ENCODE results near the gene GTPBP1.

GTPBP1 gene

GRCh38 chr22:38727123-38727522 is 21.4 kb downstream of the GTPBP1 start:
- no peak for DNase-seq (ENCODE audit: low spot score)

- DNase-seq (ENCODE audit: low spot score) = no peak
These were observed 22.0 kb downstream of the GTPBP1 start for GRCh38 chr22:38727530-38728451.

DNA sequence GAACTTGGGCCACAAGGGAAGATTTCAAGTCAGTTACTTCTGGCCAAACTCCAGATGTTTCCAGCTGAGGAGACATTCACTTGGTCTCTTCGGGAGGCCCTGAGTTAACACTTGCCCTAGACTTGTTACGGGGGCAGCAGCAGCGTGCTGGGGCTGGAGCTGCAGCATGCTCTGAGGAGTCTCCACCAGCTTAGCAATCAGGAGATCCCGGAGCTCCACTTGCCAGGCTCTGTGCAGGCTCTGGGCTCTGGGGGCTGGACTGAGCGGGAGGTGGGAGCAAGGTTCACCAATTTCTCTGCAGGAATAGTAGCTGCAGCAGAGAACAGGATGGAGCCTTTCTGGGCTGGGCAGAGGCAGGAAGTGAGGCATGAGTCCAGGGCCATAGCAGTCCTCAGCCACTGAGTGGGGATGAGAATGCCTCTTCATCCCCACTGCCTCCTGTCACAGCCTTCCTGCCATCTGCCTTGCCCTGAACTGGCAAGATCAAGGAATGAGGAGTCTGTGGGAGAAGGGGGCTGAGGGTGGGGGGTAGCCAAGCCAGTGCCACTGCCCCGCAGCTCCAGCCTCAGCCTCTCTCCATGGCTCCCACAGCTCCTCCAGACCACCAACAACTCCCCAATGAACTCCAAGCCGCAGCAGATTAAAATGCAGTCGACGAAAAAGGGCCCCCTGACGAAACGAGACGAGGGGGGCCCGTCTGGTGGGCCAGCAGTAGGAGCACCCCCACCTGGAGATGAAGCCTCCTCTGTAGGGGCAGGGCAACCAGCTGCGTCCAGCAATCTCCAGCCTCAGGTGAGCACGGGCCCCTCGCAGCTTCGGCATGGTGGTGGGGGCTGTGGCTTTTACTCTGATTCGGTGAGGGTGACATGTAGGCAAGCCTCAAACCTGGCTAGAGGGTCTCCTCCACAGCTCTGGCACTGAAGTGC is 23.4 kb downstream of the GTPBP1 start:
- DNase-seq (ENCODE audit: low spot score) = no peak

- DNase-seq (ENCODE audit: low spot score) = no peak
These were observed 24.2 kb downstream of the GTPBP1 start for GRCh38 chr22:38729946-38730345.

- DNase-seq (ENCODE audit: low spot score) = no peak
These were observed 24.7 kb downstream of the GTPBP1 start for GRCh38 chr22:38730411-38730871.

DNA sequence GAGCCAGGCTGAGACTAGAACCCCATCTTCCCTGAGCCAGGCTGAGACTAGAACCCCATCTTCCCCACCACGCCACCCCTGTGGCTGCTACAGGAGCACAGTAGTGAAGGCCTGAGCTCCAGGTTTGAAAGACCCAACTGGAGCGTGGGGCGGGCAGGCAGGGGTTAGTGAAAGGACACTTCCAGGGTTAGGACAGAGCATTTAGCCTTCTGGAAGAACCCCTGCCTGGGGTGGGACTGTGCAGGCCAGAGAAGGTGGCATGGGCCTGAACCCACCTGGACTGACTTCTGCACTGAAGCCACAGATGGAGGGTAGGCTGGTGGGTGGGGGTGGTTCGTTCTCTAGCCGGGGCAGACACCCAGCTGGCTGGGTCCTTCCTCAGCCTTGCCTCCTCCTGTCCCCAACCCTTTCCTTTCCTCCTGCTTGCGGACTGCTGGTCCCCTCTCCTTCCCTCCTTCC is 26.0 kb downstream of the GTPBP1 start:
- no peak for DNase-seq (ENCODE audit: low spot score)

- DNase-seq (ENCODE audit: low spot score) = no peak
These were observed 26.6 kb downstream of the GTPBP1 start for GRCh38 chr22:38732251-38732815.

DNA sequence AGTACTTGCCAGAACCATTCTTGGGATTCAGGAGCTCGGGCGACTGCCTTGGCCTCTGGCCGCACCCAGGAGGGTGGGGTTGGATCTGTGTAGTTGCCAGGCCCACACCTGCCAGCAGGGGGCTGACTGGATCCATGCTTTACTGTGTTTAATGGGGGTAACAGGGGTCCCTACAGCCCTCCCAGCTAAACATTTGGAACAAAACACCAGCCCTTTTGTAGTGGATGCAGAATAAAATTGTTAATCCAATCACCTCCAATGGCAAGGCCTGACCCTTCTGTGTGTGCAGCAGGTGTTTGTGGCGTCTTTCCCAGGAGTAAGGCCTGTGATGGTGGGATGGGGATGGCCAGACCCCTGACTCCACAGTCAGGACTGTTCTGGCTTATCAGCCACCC is 27.6 kb downstream of the GTPBP1 start:
- DNase-seq (ENCODE audit: low spot score) = peak; percentile 78

DNA sequence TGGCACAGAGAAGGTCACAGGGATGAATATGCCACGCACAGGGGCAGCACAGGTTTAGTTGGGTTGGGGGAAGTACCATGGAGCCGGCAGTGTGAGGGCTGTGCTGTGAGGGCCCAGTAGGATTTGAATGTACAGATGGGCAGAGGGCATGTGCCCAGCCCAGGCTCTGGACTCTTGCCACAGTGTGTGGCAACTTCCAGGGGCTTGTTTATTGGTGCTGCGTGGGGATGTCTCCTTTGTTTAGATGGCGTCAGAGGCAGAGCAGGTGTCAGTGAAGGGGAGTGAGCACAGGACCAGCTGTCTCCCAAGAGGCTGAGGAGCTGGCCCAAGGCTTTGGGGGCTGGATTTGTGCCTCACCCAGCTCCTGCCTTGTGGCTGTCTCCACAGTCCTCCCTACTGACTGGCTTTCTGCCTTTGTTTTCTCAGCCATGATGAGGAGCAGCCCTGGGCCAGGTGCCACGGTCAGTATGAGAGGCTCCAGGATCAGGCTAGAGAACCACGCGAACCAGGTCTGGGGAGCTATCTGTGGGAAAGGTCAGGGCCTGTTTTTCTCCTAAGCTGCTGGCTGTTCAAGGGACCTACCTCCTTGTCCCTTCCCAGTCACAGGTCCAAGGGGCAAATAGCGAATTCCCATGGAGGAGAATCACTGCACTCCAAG is 28.1 kb downstream of the GTPBP1 start:
- DNase-seq (ENCODE audit: low spot score) = no peak

GRCh38 chr22:38734421-38735100 is 28.8 kb downstream of the GTPBP1 start:
- DNase-seq (ENCODE audit: low spot score) = no peak

GRCh38 chr22:38735126-38735464 is 29.4 kb downstream of the GTPBP1 start:
- no peak for DNase-seq (ENCODE audit: low spot score)

- no peak for DNase-seq (ENCODE audit: low spot score)
These were observed 29.9 kb downstream of the GTPBP1 start for GRCh38 chr22:38735465-38736256.

DNA sequence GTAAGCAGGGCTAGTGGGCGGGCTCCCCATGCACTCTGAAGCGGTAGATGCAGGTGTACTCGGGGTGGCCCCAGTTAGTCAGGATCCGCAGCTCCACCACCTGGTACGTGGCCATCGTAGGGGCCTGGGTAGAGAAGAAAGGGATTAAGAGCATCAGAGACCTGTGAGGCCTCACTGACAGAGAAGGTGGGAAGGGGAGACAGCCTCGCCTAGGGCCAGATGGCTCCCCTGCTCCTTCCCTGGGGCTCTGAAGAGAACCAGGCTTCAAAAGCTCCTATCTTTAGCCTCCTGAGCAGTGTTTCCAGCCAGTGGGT is 30.5 kb downstream of the GTPBP1 start:
- no peak for DNase-seq (ENCODE audit: low spot score)

GRCh38 chr22:38737302-38738060 is 31.7 kb downstream of the GTPBP1 start:
- DNase-seq (ENCODE audit: low spot score) = no peak

GRCh38 chr22:38738475-38739070 is 32.8 kb downstream of the GTPBP1 start:
- DNase-seq (ENCODE audit: low spot score) = no peak

GRCh38 chr22:38739300-38740055 is 33.7 kb downstream of the GTPBP1 start:
- no peak for DNase-seq (ENCODE audit: low spot score)

DNA sequence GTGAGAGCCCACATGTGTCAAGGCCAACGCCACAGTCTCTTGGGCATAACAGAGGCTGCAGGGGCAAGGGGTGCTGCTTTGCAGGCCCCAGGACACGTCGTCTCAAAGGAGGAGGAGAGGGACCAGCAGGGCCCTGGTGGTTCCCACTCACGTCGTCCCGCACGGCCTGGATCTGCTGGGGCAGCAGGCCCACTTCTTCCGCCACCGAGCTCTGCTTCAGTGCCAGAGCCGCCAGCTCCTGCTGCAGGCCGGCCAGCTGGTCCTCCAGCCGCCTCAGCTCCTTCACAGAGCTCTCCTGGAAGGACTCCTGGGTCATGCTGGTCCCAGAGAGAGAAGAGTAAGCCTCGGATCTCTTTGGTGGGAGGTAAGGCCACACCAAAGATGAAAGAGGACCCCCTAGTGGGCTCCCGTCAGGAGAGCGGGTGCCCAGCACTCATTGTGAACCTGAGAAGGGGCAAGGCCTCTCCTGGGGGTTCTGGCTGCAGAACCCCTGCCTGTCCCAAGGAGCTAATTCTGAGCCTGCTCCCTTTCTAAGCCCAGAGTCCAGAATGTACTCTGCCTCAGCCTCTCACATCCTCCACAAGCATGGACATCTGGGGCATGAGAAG is 34.5 kb downstream of the GTPBP1 start:
- no peak for DNase-seq (ENCODE audit: low spot score)

DNA sequence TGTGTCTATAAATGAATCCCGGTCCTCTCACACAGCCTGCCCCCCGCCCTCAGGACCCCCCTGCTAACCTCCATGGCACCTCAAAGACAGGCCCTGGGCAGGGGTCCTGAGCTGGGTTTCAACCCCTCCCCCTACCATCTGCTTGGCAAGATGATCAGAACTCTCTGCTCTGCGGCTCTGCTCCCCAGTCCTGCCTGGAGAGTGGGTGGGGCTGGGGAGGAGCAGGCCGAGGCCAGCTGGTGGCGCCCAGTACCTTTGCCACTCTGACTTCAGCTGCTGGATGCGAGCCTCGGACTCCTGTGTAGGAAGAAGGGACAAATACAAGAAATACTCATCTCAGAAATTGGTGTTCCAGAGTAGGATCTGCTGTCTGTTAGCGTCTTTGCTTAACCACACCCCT is 35.0 kb downstream of the GTPBP1 start:
- DNase-seq (ENCODE audit: low spot score) = no peak
